Neural cell (in vitro differentiated cells): ENCODE measurements around the gene RAE1. TPM values are rescaled to one million over a fixed set of nuclear protein-coding genes. Genes with fewer than 3 reads are reported as not detected.

Experiments
- H2AFZ ChIP-seq: fragments of 200-600, 300-800 bp; sonication (generic), shearing (Covaris generic); 2 replicates; pipeline ENCODE4 v1.6.0; 2014; ENCODE audit warnings: low read depth, mild to moderate bottlenecking, antibody characterized with exemption, low read length, moderate library complexity
- H3F3A ChIP-seq: fragments of 200-600 bp; shearing (Covaris generic); 2 replicates; pipeline ENCODE4 v1.6.1; 2016; ENCODE audit warnings: mild to moderate bottlenecking, moderate library complexity, mixed read lengths, antibody characterized with exemption, low read length; ENCODE audit not compliant: insufficient read depth, poor library complexity, severe bottlenecking
- H3K27ac ChIP-seq: fragments of 200-600, 300-800 bp; sonication (generic), shearing (Covaris generic); 2 replicates; pipeline ENCODE4 v1.5.1; 2014; ENCODE audit warnings: mild to moderate bottlenecking, low read length, moderate library complexity
- H3K27me3 ChIP-seq: fragments of 300-800, 200-600 bp; sonication (generic), shearing (Covaris generic); 2 replicates; pipeline ENCODE4 v1.6.0; 2014; ENCODE audit warnings: mild to moderate bottlenecking, low read depth, low read length, moderate library complexity; ENCODE audit not compliant: insufficient read depth
- H3K36me3 ChIP-seq: fragments of 300-800, 200-600 bp; sonication (generic), shearing (Covaris generic); 2 replicates; pipeline ENCODE4 v1.5.1; 2014; ENCODE audit warnings: mild to moderate bottlenecking, antibody characterized with exemption, low read length, moderate library complexity; ENCODE audit not compliant: insufficient read depth
- H3K4me2 ChIP-seq: fragments of 300-800, 200-600 bp; sonication (generic), shearing (Covaris generic); 2 replicates; pipeline ENCODE4 v1.6.0; 2014; ENCODE audit warnings: mild to moderate bottlenecking, low read length
- H3K4me3 ChIP-seq: fragments of 300-800, 200-600 bp; sonication (generic), shearing (Covaris generic); 2 replicates; pipeline ENCODE4 v1.5.1; 2014; ENCODE audit warnings: mild to moderate bottlenecking, low read length, moderate library complexity
- H3K79me2 ChIP-seq: fragments of 200-600 bp; shearing (Covaris generic); replicated peaks from 2 replicates; pipeline ENCODE4 v1.6.0; 2014; ENCODE audit warnings: mild to moderate bottlenecking, low read length, moderate library complexity; ENCODE audit not compliant: insufficient read depth
- H3K9ac ChIP-seq: fragments of 300-800, 200-600 bp; sonication (generic), shearing (Covaris generic); 2 replicates; pipeline ENCODE4 v1.6.1; 2016; ENCODE audit warnings: mild to moderate bottlenecking, low read length, mixed read lengths
- H3K9me2 ChIP-seq: fragments of 200-600 bp; shearing (Covaris generic); 2 replicates; pipeline ENCODE4 v1.6.1; 2016; ENCODE audit warnings: mild to moderate bottlenecking, low read length, mixed read lengths; ENCODE audit not compliant: insufficient read depth
- H3K9me3 ChIP-seq: fragments of 200-600, 300-800 bp; sonication (generic), shearing (Covaris generic); 2 replicates; pipeline ENCODE4 v1.6.1; 2016; ENCODE audit warnings: mild to moderate bottlenecking, mixed run types, low read length, moderate library complexity, mixed read lengths
- H4K20me1 ChIP-seq: fragments of 200-600 bp; shearing (Covaris generic); 2 replicates; pipeline ENCODE4 v1.6.1; 2016; ENCODE audit warnings: mild to moderate bottlenecking, mixed run types; ENCODE audit not compliant: insufficient read depth
- EP300 ChIP-seq: fragments of 450-650 bp; conservative IDR thresholded peaks from 2 replicates; pipeline ENCODE4 v1.6.1; 2014; ENCODE audit warnings: antibody characterized with exemption, mild to moderate bottlenecking, moderate library complexity; ENCODE audit not compliant: poor library complexity, severe bottlenecking
- EZH2 ChIP-seq: fragments of 200-600, 300-800 bp; shearing (Covaris generic), sonication (generic); IDR thresholded peaks from 2 replicates; pipeline ENCODE4 v1.6.1; 2014; ENCODE audit warnings: antibody characterized with exemption, low read length, borderline replicate concordance, mild to moderate bottlenecking; ENCODE audit not compliant: insufficient read depth, poor library complexity, severe bottlenecking
- MXI1 ChIP-seq: fragments of 450-650 bp; conservative IDR thresholded peaks from 2 replicates; pipeline ENCODE4 v1.6.1; 2014; ENCODE audit warnings: antibody characterized with exemption, mild to moderate bottlenecking; ENCODE audit not compliant: poor library complexity, severe bottlenecking
- POLR2AphosphoS5 ChIP-seq: IDR thresholded peaks from 2 replicates; pipeline ENCODE4 v1.6.1; 2012
- RAD21 ChIP-seq: fragments of 450-650 bp; conservative IDR thresholded peaks from 2 replicates; pipeline ENCODE4 v1.6.1; 2014; ENCODE audit warnings: antibody characterized with exemption, mild to moderate bottlenecking, moderate library complexity
- SMC3 ChIP-seq: fragments of 450-650 bp; conservative IDR thresholded peaks from 2 replicates; pipeline ENCODE4 v1.6.1; 2014; ENCODE audit warnings: antibody characterized with exemption, mild to moderate bottlenecking, moderate library complexity; ENCODE audit not compliant: poor library complexity
- TAF1 ChIP-seq: IDR thresholded peaks from 2 replicates; pipeline ENCODE4 v1.6.1; 2012; ENCODE audit warnings: low read depth
- polyA plus RNA-seq: library from polyadenylated mRNA; depleted of rRNA; stranded (reverse); fragments of >200 nt; gene quantifications from 2 replicates; pipeline ENCODE4 v1.2.3, GENCODE V29; 2014
- TF ChIP-seq, protein P1 (sequence below): fragments of 450-650 bp; IDR thresholded peaks from 2 replicates; pipeline ENCODE4 v1.5.1; 2014; ENCODE audit warnings: antibody characterized with exemption, mild to moderate bottlenecking, moderate library complexity; ENCODE audit not compliant: poor library complexity, severe bottlenecking
- TF ChIP-seq, protein P2 (sequence below): IDR thresholded peaks from 2 replicates; pipeline ENCODE4 v1.6.1; 2012; ENCODE audit warnings: borderline replicate concordance

Gene RAE1
- polyA plus RNA-seq, 1 donor from 2014 or later, result 134 TPM

DNA sequence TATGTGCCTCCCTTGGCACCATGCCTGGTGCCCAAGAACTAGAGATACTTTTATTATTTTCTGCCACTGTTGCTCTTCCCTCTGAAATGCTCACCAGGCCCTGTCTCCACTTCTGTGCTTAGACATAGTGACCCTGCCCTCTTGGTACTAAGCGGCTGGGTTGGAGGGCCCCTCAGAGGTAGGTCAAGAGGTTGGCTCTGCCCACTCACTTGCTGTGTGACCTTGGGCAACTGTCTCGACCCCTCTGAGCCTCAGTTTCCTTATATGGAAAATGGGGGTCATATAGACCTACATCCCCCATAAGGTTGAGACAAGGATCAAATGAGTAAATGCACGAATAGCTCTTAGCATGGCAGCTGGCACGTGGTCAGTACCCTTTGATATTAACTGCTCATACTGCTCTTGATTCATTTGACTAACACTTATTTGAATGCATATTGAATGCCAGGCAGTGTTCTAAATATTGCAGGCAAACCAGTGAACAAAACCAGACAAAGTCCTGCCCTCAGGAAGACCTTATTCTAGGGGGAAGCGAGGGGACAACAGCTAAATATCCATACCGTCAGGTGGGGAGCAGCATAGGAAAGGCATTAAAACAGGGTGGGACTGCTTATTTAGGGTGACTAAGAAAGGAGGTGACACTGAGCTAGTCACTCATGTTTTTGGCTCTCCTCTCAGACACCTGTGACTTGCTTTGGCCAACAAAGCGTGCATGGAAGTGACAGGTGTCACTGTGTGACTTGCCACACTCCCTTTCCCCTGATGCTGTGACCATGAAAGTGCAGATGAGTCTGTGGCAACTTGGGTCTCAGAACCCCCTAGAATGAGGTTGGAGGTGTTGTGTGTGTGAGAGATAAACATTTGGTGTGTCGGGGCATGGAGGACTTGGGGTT lies 35.7 kb upstream of the RAE1 start:
- Histone ChIP-seq H3K9me3 (no peaks in the 10 kb centered on the region), H3F3A (no peaks in the 10 kb centered on the region), H3K27me3 (no peaks in the 10 kb centered on the region), H2AFZ (no peak overlapping the region), H3K9me2 (no peaks in the 10 kb centered on the region), H4K20me1 (no peaks in the 10 kb centered on the region), H3K79me2 (no peaks in the 10 kb centered on the region), H3K4me2 (no peak overlapping the region), H3K36me3 (no peaks in the 10 kb centered on the region), H3K9ac (no peak overlapping the region), H3K27ac (no peak overlapping the region), H3K4me3 (no peak overlapping the region)
- TF ChIP-seq RAD21 (no peak), SMC3 (no peak), EP300 (no peak), TAF1 (no peak), MXI1 (no peak), POLR2AphosphoS5 (no peak), EZH2 (no peak)
- TF ChIP-seq, protein P1, sequence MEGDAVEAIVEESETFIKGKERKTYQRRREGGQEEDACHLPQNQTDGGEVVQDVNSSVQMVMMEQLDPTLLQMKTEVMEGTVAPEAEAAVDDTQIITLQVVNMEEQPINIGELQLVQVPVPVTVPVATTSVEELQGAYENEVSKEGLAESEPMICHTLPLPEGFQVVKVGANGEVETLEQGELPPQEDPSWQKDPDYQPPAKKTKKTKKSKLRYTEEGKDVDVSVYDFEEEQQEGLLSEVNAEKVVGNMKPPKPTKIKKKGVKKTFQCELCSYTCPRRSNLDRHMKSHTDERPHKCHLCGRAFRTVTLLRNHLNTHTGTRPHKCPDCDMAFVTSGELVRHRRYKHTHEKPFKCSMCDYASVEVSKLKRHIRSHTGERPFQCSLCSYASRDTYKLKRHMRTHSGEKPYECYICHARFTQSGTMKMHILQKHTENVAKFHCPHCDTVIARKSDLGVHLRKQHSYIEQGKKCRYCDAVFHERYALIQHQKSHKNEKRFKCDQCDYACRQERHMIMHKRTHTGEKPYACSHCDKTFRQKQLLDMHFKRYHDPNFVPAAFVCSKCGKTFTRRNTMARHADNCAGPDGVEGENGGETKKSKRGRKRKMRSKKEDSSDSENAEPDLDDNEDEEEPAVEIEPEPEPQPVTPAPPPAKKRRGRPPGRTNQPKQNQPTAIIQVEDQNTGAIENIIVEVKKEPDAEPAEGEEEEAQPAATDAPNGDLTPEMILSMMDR, result no peak
- TF ChIP-seq, protein P2, sequence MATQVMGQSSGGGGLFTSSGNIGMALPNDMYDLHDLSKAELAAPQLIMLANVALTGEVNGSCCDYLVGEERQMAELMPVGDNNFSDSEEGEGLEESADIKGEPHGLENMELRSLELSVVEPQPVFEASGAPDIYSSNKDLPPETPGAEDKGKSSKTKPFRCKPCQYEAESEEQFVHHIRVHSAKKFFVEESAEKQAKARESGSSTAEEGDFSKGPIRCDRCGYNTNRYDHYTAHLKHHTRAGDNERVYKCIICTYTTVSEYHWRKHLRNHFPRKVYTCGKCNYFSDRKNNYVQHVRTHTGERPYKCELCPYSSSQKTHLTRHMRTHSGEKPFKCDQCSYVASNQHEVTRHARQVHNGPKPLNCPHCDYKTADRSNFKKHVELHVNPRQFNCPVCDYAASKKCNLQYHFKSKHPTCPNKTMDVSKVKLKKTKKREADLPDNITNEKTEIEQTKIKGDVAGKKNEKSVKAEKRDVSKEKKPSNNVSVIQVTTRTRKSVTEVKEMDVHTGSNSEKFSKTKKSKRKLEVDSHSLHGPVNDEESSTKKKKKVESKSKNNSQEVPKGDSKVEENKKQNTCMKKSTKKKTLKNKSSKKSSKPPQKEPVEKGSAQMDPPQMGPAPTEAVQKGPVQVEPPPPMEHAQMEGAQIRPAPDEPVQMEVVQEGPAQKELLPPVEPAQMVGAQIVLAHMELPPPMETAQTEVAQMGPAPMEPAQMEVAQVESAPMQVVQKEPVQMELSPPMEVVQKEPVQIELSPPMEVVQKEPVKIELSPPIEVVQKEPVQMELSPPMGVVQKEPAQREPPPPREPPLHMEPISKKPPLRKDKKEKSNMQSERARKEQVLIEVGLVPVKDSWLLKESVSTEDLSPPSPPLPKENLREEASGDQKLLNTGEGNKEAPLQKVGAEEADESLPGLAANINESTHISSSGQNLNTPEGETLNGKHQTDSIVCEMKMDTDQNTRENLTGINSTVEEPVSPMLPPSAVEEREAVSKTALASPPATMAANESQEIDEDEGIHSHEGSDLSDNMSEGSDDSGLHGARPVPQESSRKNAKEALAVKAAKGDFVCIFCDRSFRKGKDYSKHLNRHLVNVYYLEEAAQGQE, result no peak

DNA sequence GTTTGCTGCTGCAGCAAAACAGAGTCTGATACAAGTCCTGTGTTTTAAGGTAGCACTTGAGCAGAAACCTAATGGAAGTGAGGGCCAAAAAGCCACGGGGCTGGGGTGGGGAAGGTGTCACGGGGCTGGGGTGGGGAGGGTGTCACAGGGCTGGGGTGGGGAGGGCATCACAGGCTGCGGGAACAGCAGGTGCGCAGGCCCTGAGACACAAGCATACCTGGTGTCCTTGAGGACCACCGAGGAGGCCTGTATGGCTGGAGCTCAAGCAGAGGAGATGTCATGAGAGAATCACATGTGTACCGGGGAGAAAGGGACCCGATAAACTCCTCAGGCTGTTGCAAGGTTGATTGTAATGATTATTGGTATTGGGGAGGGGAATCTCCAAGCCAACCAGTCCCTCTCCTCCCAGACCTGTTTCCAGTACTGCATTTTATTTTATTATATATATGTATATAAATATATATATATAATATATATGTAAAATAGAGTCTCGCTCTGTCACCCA lies 35.0 kb upstream of the RAE1 start:
- Histone ChIP-seq H3K9me2 (no peaks in the 10 kb centered on the region), H3K9ac (no peak overlapping the region), H3K36me3 (no peaks in the 10 kb centered on the region), H3K9me3 (no peaks in the 10 kb centered on the region), H3K27me3 (no peaks in the 10 kb centered on the region), H3F3A (no peaks in the 10 kb centered on the region), H4K20me1 (no peaks in the 10 kb centered on the region), H2AFZ (no peak overlapping the region), H3K79me2 (no peaks in the 10 kb centered on the region), H3K4me2 (no peak overlapping the region), H3K4me3 (no peak overlapping the region), H3K27ac (no peak overlapping the region)
- TF ChIP-seq SMC3, result no peak
- no peak for TF ChIP-seq EP300
- no peak for TF ChIP-seq EZH2
- TF ChIP-seq RAD21, result no peak
- no peak for TF ChIP-seq MXI1
- TF ChIP-seq, protein P1, result no peak
- no peak for TF ChIP-seq POLR2AphosphoS5
- TF ChIP-seq TAF1, result no peak
- TF ChIP-seq, protein P2, result no peak
